Vagina (tissue), 2 donors: Measurements from ENCODE around the gene LIF.

Source experiments
- CTCF ChIP-seq, 3 experiments: fragments of 450-650 bp in 2 of 3; fragments of 200-600 bp in 1 of 3; sonication (generic) in 1 of 3; IDR thresholded peaks; one replicate each; pipeline ENCODE4 v1.5.1; 2017 to 2019; ENCODE audit warnings: antibody characterized with exemption in 3 of 3, mild to moderate bottlenecking in 2 of 3, moderate library complexity in 2 of 3
- POLR2A ChIP-seq, 2 donors: fragments of 450-650 bp; IDR thresholded peaks; one replicate each; pipeline ENCODE4 v1.6.1; 2017; ENCODE audit warnings: antibody characterized with exemption in 2 of 2, mild to moderate bottlenecking in 2 of 2, moderate library complexity in 2 of 2
- POLR2AphosphoS5 ChIP-seq, 2 donors: sonication (generic); formaldehyde crosslinking; IDR thresholded peaks; one replicate each; pipeline ENCODE4 v1.9.0; 2017; ENCODE audit warnings: antibody characterized with exemption in 2 of 2, mild to moderate bottlenecking in 2 of 2, low read depth in 1 of 2; ENCODE audit not compliant: insufficient read depth in 1 of 2

DNA sequence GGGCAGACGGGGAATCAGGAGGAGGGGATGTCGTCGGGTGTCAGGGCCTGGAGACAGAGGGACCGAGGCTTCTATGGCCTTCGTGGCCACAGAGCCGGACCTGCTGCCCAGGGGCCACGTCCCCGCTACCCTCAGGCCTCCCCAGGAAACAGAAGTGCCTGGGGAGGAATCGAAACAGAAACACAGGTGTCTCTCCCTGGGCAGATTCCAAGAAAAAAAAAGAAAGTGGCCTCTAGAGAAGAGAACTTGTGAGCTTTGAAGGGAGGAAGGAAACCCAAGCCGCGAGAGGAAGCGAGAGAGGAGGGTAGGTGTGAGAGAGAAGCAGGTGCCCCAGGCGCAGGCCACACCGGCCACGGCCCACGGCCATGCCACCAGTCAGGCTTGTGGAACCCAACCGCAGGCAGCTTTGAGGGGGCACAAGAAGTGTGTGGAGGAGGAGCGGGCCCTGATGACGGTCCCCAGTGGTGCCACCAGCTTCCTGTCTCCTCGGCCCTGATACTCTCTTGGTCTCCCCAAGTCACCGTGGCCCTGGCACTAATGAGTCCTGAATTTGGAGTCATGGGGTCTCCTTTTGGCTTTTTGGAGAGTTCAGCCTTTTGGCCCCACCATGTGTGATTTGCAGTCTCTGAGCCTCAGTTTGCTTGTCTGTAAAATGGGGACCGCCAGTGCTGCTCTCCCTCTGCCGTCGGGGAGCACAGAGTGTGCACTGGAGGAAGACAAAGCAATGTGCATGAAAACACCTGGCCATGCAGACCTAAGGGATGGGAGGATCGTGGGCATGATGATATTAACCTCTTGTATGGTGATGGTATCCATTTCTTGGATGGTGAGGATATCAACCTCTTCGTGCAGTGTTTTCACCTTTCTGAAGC lies 25.2 kb downstream of the LIF start:
- no peak for TF ChIP-seq CTCF (IDR thresholded peaks at IDR 0.05)
- TF ChIP-seq POLR2A (IDR thresholded peaks at IDR 0.05), result no peak
- no peak for TF ChIP-seq POLR2AphosphoS5 (IDR thresholded peaks at IDR 0.05; ENCODE audit: insufficient read depth in 1 of 2, low read depth in 1 of 2)
